Esophagus (tissue), 2 donors: ENCODE results near the gene UBE2F. TPM values are rescaled to one million over a fixed set of nuclear protein-coding genes. Genes with fewer than 3 reads are reported as not detected.
"Not testable (repeated sequence)": the region's sequence is repeated elsewhere in the genome, so short reads cannot be mapped to it uniquely, and the experiment has no call there.

Experiments
- H3K27ac ChIP-seq, 2 donors: one replicate each; pipeline ENCODE4 v1.5.1; 2013; ENCODE audit warnings: low read depth in 2 of 2, mild to moderate bottlenecking in 2 of 2, inconsistent platforms in 1 of 2, low read length in 1 of 2, moderate library complexity in 1 of 2
- H3K27me3 ChIP-seq, 2 donors: one replicate each; pipeline ENCODE4 v1.6.1; 2013; ENCODE audit warnings: low read length in 2 of 2, control low read depth in 1 of 2, mild to moderate bottlenecking in 1 of 2; ENCODE audit not compliant: insufficient read depth in 2 of 2, control insufficient read depth in 1 of 2
- H3K36me3 ChIP-seq, 2 donors: one replicate each; pipeline ENCODE4 v1.6.1; 2013; ENCODE audit warnings: low read length in 1 of 2; ENCODE audit not compliant: control insufficient read depth in 2 of 2, insufficient read depth in 2 of 2
- H3K4me1 ChIP-seq, 2 donors: one replicate each; pipeline ENCODE4 v1.6.1; 2013; ENCODE audit warnings: low read length in 1 of 2; ENCODE audit not compliant: control insufficient read depth in 2 of 2, insufficient read depth in 2 of 2
- H3K4me3 ChIP-seq, 2 donors: one replicate each; pipeline ENCODE4 v1.5.1; 2013; ENCODE audit warnings: low read length in 2 of 2, mild to moderate bottlenecking in 2 of 2, low read depth in 1 of 2, moderate library complexity in 1 of 2
- H3K9me3 ChIP-seq, 2 donors: one replicate each; pipeline ENCODE4 v1.6.1; 2013; ENCODE audit warnings: mild to moderate bottlenecking in 2 of 2, low read depth in 1 of 2, low read length in 1 of 2, moderate library complexity in 1 of 2; ENCODE audit not compliant: control insufficient read depth in 2 of 2, insufficient read depth in 1 of 2
- WGBS, 2 donors: extraction: QIAGEN DNeasy Blood & Tissue Kit; methylation state at CpG; one replicate each; pipeline ENCODE4 v1.1.7; 2013; 5-methylcytosine and 5-hydroxymethylcytosine counted together
- polyA plus RNA-seq, 2 donors: library from polyadenylated mRNA; stranded (reverse); fragments of 200-250 nt; gene quantifications; one replicate each; pipeline ENCODE4 v1.2.3, GENCODE V29; 2013
- donor health status: healthy with polysubstance abuse.
- donor health status: Bipolar disorder and iron deficiency.

UBE2F gene
- polyA plus RNA-seq, 2 donors = 45.5 to 52.3 TPM

- H3K27ac ChIP-seq = no peak overlapping the region
- peaks cover 0 to 2% of the 10 kb centered on the region in 2 donors for H3K9me3 ChIP-seq
- H3K27me3 ChIP-seq = no peaks in the 10 kb centered on the region
- no peak overlapping the region for H3K4me3 ChIP-seq
- H3K4me1 ChIP-seq = peaks cover 4 to 15% of the 10 kb centered on the region in 2 donors
- peaks cover 0 to 1% of the 10 kb centered on the region in 2 donors for H3K36me3 ChIP-seq
- WGBS, 2 donors = 85 to 97% methylated on average over 3 of the region's 3 CpGs
Measured at GRCh38 chr2:237972211-237972610, 5.4 kb downstream of the UBE2F start.

- Histone ChIP-seq H3K4me3 (no peak overlapping the region), H3K4me1 (peaks cover 4 to 14% of the 10 kb centered on the region in 2 donors), H3K27ac (no peak overlapping the region), H3K9me3 (peaks cover 0 to 2% of the 10 kb centered on the region in 2 donors), H3K27me3 (no peaks in the 10 kb centered on the region), H3K36me3 (peaks cover 0 to 4% of the 10 kb centered on the region in 2 donors)
- 87 to 89% methylated on average over 10 of the region's 10 CpGs for WGBS, 2 donors
Measured at GRCh38 chr2:237972936-237973335, 6.1 kb downstream of the UBE2F start.

DNA sequence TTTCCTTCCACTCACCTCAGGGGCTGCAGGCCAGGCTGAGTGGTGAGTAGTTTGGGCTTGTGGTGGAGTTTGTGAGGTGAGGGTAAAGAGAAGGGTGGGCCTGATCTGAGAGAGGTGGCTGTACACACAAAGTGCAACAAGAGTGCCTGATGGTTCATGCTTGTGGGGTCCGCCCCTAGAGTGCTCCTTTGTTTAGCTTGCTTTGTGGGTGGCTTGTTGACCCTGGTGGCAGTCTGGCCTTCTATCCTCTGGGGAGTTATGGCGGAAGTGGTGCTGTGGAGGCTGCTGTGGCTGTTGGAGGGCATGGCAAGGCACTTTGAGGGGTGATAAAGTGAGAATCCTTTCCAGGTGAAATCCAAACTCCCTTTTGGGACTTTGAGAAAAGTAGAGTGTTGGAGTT is 10.6 kb downstream of the UBE2F start:
- H3K4me1 ChIP-seq = peaks cover 11 to 15% of the 10 kb centered on the region in 2 donors
- no peak overlapping the region for H3K27ac ChIP-seq
- H3K9me3 ChIP-seq = no peaks in the 10 kb centered on the region
- 91 to 98% methylated on average over 2 of the region's 2 CpGs for WGBS, 2 donors
- H3K36me3 ChIP-seq = peaks cover 3 to 10% of the 10 kb centered on the region in 2 donors
- no peak overlapping the region for H3K4me3 ChIP-seq
- no peaks in the 10 kb centered on the region for H3K27me3 ChIP-seq

GRCh38 chr2:237978058-237978712 is 11.4 kb downstream of the UBE2F start:
- peaks cover 11 to 15% of the 10 kb centered on the region in 2 donors for H3K4me1 ChIP-seq
- no peaks in the 10 kb centered on the region for H3K9me3 ChIP-seq
- 69 to 72% methylated on average over 8 of the region's 8 CpGs for WGBS, 2 donors
- H3K27me3 ChIP-seq = no peaks in the 10 kb centered on the region
- peaks cover 3 to 10% of the 10 kb centered on the region in 2 donors for H3K36me3 ChIP-seq
- H3K27ac ChIP-seq = no peak overlapping the region
- H3K4me3 ChIP-seq = no peak overlapping the region

DNA sequence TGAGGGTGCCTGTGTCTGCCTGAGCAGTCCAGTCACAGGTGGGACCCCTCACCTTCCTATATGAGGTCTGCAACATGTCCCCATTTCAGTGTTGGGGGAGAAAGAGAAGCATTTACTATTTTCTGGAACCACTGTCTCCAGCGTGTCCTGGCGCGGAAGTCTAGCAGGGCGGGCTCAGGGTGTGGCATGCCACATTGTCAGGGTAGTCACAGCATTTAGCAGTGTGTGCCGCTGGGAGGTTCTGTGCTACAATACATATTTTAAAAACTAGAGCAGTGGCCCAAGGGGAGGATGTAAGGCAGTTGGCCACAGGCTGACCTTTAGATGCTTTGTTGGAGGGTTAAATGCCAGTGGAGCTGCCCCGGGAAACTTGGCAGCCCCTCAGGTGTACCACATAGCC is 12.5 kb downstream of the UBE2F start:
- Histone ChIP-seq H3K27me3 (no peaks in the 10 kb centered on the region), H3K9me3 (no peaks in the 10 kb centered on the region), H3K27ac (no peak overlapping the region), H3K4me3 (no peak overlapping the region), H3K36me3 (peaks cover 3 to 10% of the 10 kb centered on the region in 2 donors), H3K4me1 (peaks cover 11 to 15% of the 10 kb centered on the region in 2 donors)
- 59% methylated on average over 6 of the region's 6 CpGs for WGBS, 2 donors

DNA sequence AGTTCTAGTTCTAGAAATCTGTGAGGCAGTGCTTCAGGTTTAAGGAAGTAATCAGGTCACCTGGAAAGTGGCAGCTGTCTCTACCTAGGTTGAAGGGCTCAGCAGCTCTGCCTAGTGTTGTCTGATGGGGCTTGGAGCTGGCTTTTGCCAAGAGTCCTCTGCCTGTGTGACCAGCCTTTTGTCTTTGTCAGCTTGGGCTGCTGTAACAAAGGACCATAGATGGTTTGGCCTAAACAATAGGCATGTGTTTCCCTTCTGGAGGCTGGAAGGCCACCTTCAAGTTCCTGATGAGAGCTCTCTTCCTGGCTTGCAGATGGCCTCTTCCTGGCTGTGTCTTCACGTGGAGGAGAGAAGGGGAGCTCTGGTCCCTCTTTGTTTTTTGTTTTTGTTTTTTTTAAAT is 13.3 kb downstream of the UBE2F start:
- Histone ChIP-seq H3K4me1 (peaks cover 11 to 15% of the 10 kb centered on the region in 2 donors), H3K27ac (no peak overlapping the region), H3K36me3 (peaks cover 3 to 10% of the 10 kb centered on the region in 2 donors), H3K27me3 (no peaks in the 10 kb centered on the region), H3K4me3 (no peak overlapping the region), H3K9me3 (no peaks in the 10 kb centered on the region)
- 63 to 78% methylated on average over 1 of the region's 1 CpG for whole genome bisulfite sequencing, 2 donors

GRCh38 chr2:237980751-237981150 is 13.9 kb downstream of the UBE2F start:
- H3K27me3 ChIP-seq = no peaks in the 10 kb centered on the region
- H3K4me1 ChIP-seq = peaks cover 11 to 15% of the 10 kb centered on the region in 2 donors
- no peak overlapping the region for H3K27ac ChIP-seq
- 77 to 89% methylated on average over 6 of the region's 6 CpGs for WGBS, 2 donors
- no peaks in the 10 kb centered on the region for H3K9me3 ChIP-seq
- peaks cover 3 to 10% of the 10 kb centered on the region in 2 donors for H3K36me3 ChIP-seq
- H3K4me3 ChIP-seq = no peak overlapping the region

- H3K4me3 ChIP-seq, H3K9me3 ChIP-seq, H3K27ac ChIP-seq, H3K27me3 ChIP-seq: not testable (repeated sequence)
- Histone ChIP-seq H3K4me1 (peaks cover 11 to 15% of the 10 kb centered on the region in 2 donors), H3K36me3 (peaks cover 3 to 10% of the 10 kb centered on the region in 2 donors)
- WGBS, 2 donors = 97% methylated on average over 5 of the region's 5 CpGs
Measured at GRCh38 chr2:237981621-237982020, 14.8 kb downstream of the UBE2F start.

DNA sequence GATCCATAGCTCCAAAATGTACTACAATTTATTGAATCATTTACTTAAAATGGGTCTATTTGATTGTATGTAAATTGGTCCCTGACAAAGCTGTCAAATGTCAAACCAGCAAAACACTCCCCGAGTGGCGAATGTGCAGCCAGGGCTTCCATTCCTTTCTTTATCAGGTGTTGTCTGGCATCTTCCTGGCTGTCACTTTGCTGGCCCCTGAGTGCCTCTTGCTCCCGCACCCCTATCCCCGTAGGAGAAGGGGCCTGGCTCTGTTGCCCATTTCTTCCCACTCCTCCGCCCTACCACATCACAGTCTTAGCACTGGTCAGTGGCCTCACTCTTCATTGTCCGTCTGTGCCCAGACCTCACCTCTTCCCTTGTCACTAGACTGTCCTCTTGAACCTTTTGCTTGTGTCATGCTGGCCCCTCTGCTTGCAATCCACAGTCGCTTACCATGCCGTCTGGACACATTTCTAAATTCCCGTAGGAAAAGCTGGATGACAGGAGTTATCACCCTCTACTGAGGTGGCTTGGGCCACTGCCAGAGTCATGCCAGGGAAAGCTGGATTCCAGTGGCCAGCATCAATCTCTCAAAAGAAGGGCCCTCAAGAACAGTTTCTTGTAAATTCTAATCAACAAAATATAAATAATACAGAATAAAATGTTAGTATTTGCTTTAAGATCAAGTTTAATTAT is 15.4 kb downstream of the UBE2F start:
- Histone ChIP-seq H3K4me1 (peaks cover 11 to 15% of the 10 kb centered on the region in 2 donors), H3K36me3 (peaks cover 3 to 9% of the 10 kb centered on the region in 2 donors), H3K27me3 (no peaks in the 10 kb centered on the region), H3K27ac (no peak overlapping the region), H3K9me3 (no peaks in the 10 kb centered on the region), H3K4me3 (no peak overlapping the region)
- WGBS, 2 donors = 92 to 96% methylated on average over 9 of the region's 9 CpGs
